PC-9 (cell line): ENCODE measurements around the gene PLCB3. TPM values are rescaled to one million over a fixed set of nuclear protein-coding genes. Genes with fewer than 3 reads are reported as not detected.
A peak's percentile ranks its signal among the peaks of the same experiment; 100 is the strongest.

Source experiments
- BruUV-seq: library from RNA; stranded (reverse); fragments of 400-500 nt; replicated peaks from 2 replicates; lab custom pipeline; 2021; lab: Mats Ljungman, UMichigan
- CTCF ChIA-PET: fragments of 300-600 bp; sonication (Branson Sonifier 250); formaldehyde crosslinking; loops from one replicate; lab custom pipeline; 2022; ENCODE audit warnings: antibody characterized with exemption; lab: Charles Lee
- POLR2A ChIA-PET: fragments of 300-600 bp; sonication (Branson Sonifier 250); formaldehyde crosslinking; loops from one replicate; lab custom pipeline; 2022; ENCODE audit warnings: antibody characterized with exemption; ENCODE audit not compliant: unreplicated experiment; lab: Charles Lee
- DNase-seq, 2 experiments: peaks; one replicate each; pipeline versions ENCODE4 v3.0.0 to v3.0.0-alpha.2; 2015 to 2022; ENCODE audit warnings: mixed read lengths in 1 of 2
- H2AFZ ChIP-seq: fragments of 200-600 bp; sonication (generic); 2 replicates; pipeline ENCODE4 v1.8.1; 2017; ENCODE audit warnings: antibody characterized with exemption
- H3F3A ChIP-seq: fragments of 200-600 bp; sonication (generic); 2 replicates; pipeline ENCODE4 v1.8.1; 2017; ENCODE audit warnings: antibody characterized with exemption, mild to moderate bottlenecking, low read depth; ENCODE audit not compliant: insufficient read depth
- H3K27ac ChIP-seq: fragments of 200-600 bp; sonication (generic); 2 replicates; pipeline ENCODE4 v1.6.1; 2016; ENCODE audit warnings: mixed run types
- H3K27me3 ChIP-seq: fragments of 200-600 bp; sonication (generic); 2 replicates; pipeline ENCODE4 v1.6.1; 2016; ENCODE audit warnings: low read depth, mixed run types; ENCODE audit not compliant: insufficient read depth
- H3K36me3 ChIP-seq: fragments of 200-600 bp; sonication (generic); 2 replicates; pipeline ENCODE4 v1.6.1; 2016; ENCODE audit warnings: low read depth, mixed run types
- H3K4me1 ChIP-seq: fragments of 200-600 bp; sonication (generic); replicated peaks from 2 replicates; pipeline ENCODE4 v1.6.1; 2016; ENCODE audit warnings: mixed run types; ENCODE audit not compliant: insufficient read depth
- H3K4me2 ChIP-seq: fragments of 200-600 bp; sonication (generic); 2 replicates; pipeline ENCODE4 v1.6.1; 2017; ENCODE audit warnings: mixed run types
- H3K4me3 ChIP-seq: fragments of 200-600 bp; sonication (generic); 2 replicates; pipeline ENCODE4 v1.6.1; 2016; ENCODE audit warnings: mixed run types
- H3K79me2 ChIP-seq: fragments of 200-600 bp; sonication (generic); 2 replicates; pipeline ENCODE4 v1.6.1; 2017; ENCODE audit warnings: low read depth, mixed run types
- H3K9me2 ChIP-seq: fragments of 200-600 bp; sonication (generic); 2 replicates; pipeline ENCODE4 v1.8.1; 2017; ENCODE audit warnings: mild to moderate bottlenecking; ENCODE audit not compliant: insufficient read depth
- H3K9me3 ChIP-seq: fragments of 200-600 bp; sonication (generic); 2 replicates; pipeline ENCODE4 v1.8.1; 2016; ENCODE audit warnings: low read depth; ENCODE audit not compliant: insufficient read depth
- H4K20me1 ChIP-seq: fragments of 200-600 bp; sonication (generic); 2 replicates; pipeline ENCODE4 v1.8.1; 2017; ENCODE audit not compliant: insufficient read depth
- EZH2 ChIP-seq: fragments of 200-600 bp; sonication (generic); IDR thresholded peaks from 2 replicates; pipeline ENCODE4 v1.8.0; 2017; ENCODE audit warnings: antibody characterized with exemption, low read depth
- intact Hi-C: fragments of 100-400 bp; cut with micrococcal nuclease; formaldehyde crosslinking; loops from one replicate; pipeline ENCODE4 v1.10.0; 2022; ENCODE audit not compliant: unreplicated experiment
- total RNA-seq: library from RNA; stranded (reverse); gene quantifications from 2 replicates; pipeline ENCODE4 v1.2.3, GENCODE V29; 2021
- TF ChIP-seq, protein P1 (sequence below): fragments of 200-600 bp; sonication (generic); conservative IDR thresholded peaks from 2 replicates; pipeline ENCODE4 v1.6.1; 2017; ENCODE audit warnings: mixed run types, antibody characterized with exemption, mild to moderate bottlenecking, moderate library complexity

Gene PLCB3
- total RNA-seq, 1 experiment from 2014 or later: 79.6 TPM

DNA sequence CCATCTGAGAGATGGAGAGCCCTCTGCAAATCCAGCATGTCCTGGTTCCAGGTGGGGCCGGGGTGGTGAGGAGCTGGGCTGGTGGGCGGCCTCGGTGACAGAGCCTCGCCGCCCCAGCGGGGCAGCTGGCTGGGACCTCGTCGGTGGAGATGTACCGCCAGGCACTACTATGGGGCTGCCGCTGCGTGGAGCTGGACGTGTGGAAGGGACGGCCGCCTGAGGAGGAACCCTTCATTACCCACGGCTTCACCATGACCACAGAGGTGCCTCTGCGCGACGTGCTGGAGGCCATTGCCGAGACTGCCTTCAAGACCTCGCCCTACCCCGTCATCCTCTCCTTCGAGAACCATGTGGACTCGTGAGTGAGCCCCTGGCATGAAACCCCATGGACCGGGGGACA is 7.0 kb downstream of the PLCB3 start:
- TF ChIP-seq, protein P1, sequence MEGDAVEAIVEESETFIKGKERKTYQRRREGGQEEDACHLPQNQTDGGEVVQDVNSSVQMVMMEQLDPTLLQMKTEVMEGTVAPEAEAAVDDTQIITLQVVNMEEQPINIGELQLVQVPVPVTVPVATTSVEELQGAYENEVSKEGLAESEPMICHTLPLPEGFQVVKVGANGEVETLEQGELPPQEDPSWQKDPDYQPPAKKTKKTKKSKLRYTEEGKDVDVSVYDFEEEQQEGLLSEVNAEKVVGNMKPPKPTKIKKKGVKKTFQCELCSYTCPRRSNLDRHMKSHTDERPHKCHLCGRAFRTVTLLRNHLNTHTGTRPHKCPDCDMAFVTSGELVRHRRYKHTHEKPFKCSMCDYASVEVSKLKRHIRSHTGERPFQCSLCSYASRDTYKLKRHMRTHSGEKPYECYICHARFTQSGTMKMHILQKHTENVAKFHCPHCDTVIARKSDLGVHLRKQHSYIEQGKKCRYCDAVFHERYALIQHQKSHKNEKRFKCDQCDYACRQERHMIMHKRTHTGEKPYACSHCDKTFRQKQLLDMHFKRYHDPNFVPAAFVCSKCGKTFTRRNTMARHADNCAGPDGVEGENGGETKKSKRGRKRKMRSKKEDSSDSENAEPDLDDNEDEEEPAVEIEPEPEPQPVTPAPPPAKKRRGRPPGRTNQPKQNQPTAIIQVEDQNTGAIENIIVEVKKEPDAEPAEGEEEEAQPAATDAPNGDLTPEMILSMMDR: no peak
- TF ChIP-seq EZH2: no peak
- Histone ChIP-seq H3K4me3 (no peak overlapping the region), H2AFZ (no peak overlapping the region), H3K79me2 (no peaks in the 10 kb centered on the region), H3K4me2 (no peak overlapping the region), H3K4me1 (no peaks in the 10 kb centered on the region), H3K9me3 (no peaks in the 10 kb centered on the region), H4K20me1 (peaks cover 4% of the 10 kb centered on the region; the same call in 1 of the 2 replicates), H3K36me3 (peaks cover 14% of the 10 kb centered on the region; the same call in 1 of the 2 replicates), H3K9me2 (no peaks in the 10 kb centered on the region), H3K27me3 (no peaks in the 10 kb centered on the region), H3K27ac (no peak overlapping the region), H3F3A (peaks cover 6% of the 10 kb centered on the region; the same call in 1 of the 2 replicates)
- BruUV-seq: no TSS peak
- DNase-seq: no peak
- CTCF ChIA-PET: interaction anchor here (0.6 to 1.1 kb wide), 4 partner anchors 9 to 458 kb away, joined by 5 to 9 read pairs (median 6); no protein-coding TSS in a partner anchor
- intact Hi-C loops: no loop called here
- POLR2A ChIA-PET: no interaction called here

DNA sequence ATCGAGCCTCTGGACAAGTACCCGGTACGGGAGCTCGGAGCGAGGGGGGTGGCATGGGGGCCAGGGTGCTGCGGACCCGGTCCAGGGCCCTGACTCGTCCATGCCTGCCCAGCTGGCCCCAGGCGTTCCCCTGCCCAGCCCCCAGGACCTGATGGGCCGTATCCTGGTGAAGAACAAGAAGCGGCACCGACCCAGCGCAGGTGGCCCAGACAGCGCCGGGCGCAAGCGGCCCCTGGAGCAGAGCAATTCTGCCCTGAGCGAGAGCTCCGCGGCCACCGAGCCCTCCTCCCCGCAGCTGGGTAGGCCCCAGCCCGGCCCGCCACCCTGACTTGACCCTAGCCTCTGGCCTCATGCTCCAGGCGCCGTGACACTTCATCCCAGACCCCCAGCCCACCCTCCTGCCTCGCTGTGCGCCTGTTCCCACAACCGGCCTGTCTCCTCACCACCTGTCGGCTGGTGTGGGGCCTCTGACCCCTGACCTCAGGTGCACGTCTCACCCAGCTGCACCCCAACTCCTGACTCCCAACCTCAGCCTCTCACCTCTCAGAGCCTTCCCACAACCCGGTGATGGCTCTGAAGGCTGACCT is 7.7 kb downstream of the PLCB3 start:
- Histone ChIP-seq H3K9me2 (no peaks in the 10 kb centered on the region), H3K27me3 (no peaks in the 10 kb centered on the region), H2AFZ (no peak overlapping the region), H3K4me2 (no peak overlapping the region), H3K79me2 (no peaks in the 10 kb centered on the region), H3K36me3 (peaks cover 14% of the 10 kb centered on the region; the same call in 1 of the 2 replicates), H3K9me3 (no peaks in the 10 kb centered on the region), H3K4me3 (no peak overlapping the region), H3K4me1 (no peaks in the 10 kb centered on the region), H3F3A (peaks cover 6% of the 10 kb centered on the region; the same call in 1 of the 2 replicates), H3K27ac (no peak overlapping the region), H4K20me1 (peaks cover 4% of the 10 kb centered on the region; the same call in 1 of the 2 replicates)
- intact Hi-C loops: no loop called here
- no peak for DNase-seq
- ChIA-PET POLR2A (no interaction called here), CTCF (no interaction called here)
- no TSS peak for BruUV-seq
- TF ChIP-seq, protein P1: no peak
- no peak for TF ChIP-seq EZH2

DNA sequence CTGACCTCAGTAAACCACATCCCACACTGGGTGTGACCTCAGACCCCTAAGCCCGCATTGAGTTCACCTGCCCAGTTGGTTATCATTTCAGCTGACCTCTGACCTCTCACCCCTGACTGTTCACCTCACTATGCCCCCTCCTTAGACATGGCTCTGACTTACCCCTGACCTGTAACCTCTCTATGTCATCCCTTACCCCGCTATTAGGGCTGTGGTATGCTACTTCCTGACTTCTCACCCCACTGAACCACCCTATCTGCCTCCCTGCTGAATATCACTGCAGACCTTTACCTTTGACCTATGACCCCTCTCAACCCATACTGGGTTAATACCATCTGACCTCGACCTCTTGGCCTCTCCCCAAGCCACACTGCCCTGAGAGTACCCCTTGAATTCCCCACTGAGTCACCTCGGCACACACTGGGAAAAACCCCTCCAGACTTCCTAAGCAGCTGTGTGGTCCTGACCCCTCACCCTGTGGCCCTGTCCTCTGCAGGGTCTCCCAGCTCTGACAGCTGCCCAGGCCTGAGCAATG is 8.3 kb downstream of the PLCB3 start:
- no TSS peak for BruUV-seq
- ChIA-PET CTCF (no interaction called here), POLR2A (no interaction called here)
- peak in 1 of 2 experiments; percentile 6 for DNase-seq
- Histone ChIP-seq H3K4me2 (no peak overlapping the region), H3K27ac (no peak overlapping the region), H3K9me2 (no peaks in the 10 kb centered on the region), H3K27me3 (no peaks in the 10 kb centered on the region), H3K4me1 (no peaks in the 10 kb centered on the region), H3K9me3 (no peaks in the 10 kb centered on the region), H4K20me1 (peaks cover 4% of the 10 kb centered on the region; the same call in 1 of the 2 replicates), H3K36me3 (peaks cover 14% of the 10 kb centered on the region; the same call in 1 of the 2 replicates), H3F3A (peaks cover 6% of the 10 kb centered on the region; the same call in 1 of the 2 replicates), H3K4me3 (no peak overlapping the region), H2AFZ (no peak overlapping the region), H3K79me2 (no peaks in the 10 kb centered on the region)
- TF ChIP-seq, protein P1: no peak
- no peak for TF ChIP-seq EZH2
- intact Hi-C loops: no loop called here
